ENCODE results near the gene NKAIN2. TPM values are rescaled to one million over a fixed set of nuclear protein-coding genes. Genes with fewer than 3 reads are reported as not detected.

The NKAIN2 gene
- total and polyA plus RNA-seq, 9 of the 15 experiments (the other 6 are each of a cell fraction or from before 2014, with no cell fraction given), result not detected

- DNase-seq (ENCODE audit: extremely low read depth in 1 of 4, low spot score in 3 of 4) (no peak), FAIRE-seq (no peak), ATAC-seq (no peak)
- TF ChIP-seq ATF7 (IDR thresholded peaks at IDR 0.05) (no peak), ZNF217 (CRISPR knock-in tag; IDR thresholded peaks at IDR 0.05) (no peak), ZNF347 (CRISPR knock-in tag; IDR thresholded peaks at IDR 0.05; ENCODE audit: low read depth) (no peak), CBX2 (IDR thresholded peaks at IDR 0.05; ENCODE audit: insufficient read depth, low read length, poor library complexity, severe bottlenecking) (no peak), ZNF184 (CRISPR knock-in tag; IDR thresholded peaks at IDR 0.05) (no peak), E2F3 (CRISPR knock-in tag; IDR thresholded peaks at IDR 0.05) (no peak), ZNF274 (IDR thresholded peaks at IDR 0.05; ENCODE audit: borderline replicate concordance, low read depth, low read length) (no peak), HBP1 (CRISPR knock-in tag; IDR thresholded peaks at IDR 0.05) (no peak), NCOA2 (IDR thresholded peaks at IDR 0.05; ENCODE audit: partially characterized antibody in 2 of 2) (no peak), ZNF696 (CRISPR knock-in tag; conservative IDR thresholded peaks at IDR 0.05) (no peak), GATAD2B (IDR thresholded peaks at IDR 0.05; ENCODE audit: borderline replicate concordance) (no peak)
- H3K36me3 ChIP-seq (ENCODE audit: control insufficient read depth, insufficient read depth, low read length), result no peaks in the 10 kb centered on the region
- no peaks in the 10 kb centered on the region for H3K27me3 ChIP-seq (ENCODE audit: control insufficient read depth in 2 of 2, insufficient read depth in 2 of 2, low read length in 2 of 2)
- H3K4me3 ChIP-seq, result no peak overlapping the region
- no peak overlapping the region for H3K27ac ChIP-seq (ENCODE audit: extremely low read depth, low read depth, low read length)
- CTCF ChIA-PET (ENCODE audit: low intra/inter-chr PET ratio), result no interaction called here
- no peak overlapping the region for H3K9ac ChIP-seq (ENCODE audit: insufficient read depth in 1 of 2, low read depth in 2 of 2, low read length in 2 of 2)
- intact Hi-C loops (cut with micrococcal nuclease) (no loop called here), in situ Hi-C loops (cut with MboI) (no loop called here)
- H4K20me1 ChIP-seq (replicated peaks; ENCODE audit: control insufficient read depth, insufficient read depth, low read length), result no peaks in the 10 kb centered on the region
- no peaks in the 10 kb centered on the region for H3K9me1 ChIP-seq (ENCODE audit: control insufficient read depth, insufficient read depth, low read length)
- POLR2A ChIA-PET, result no interaction called here
- BruUV-seq (replicated peaks), result no TSS peak
- WGBS (ENCODE audit: insufficient coverage, low coverage, missing lambda C conversion rate), result 6% methylated on average over 4 of the region's 4 CpGs
- no peaks in the 10 kb centered on the region for H3K79me2 ChIP-seq (ENCODE audit: control insufficient read depth, insufficient read depth, low read length)
- H3K9me3 ChIP-seq (replicated peaks; ENCODE audit: control insufficient read depth, insufficient read depth, low read depth, low read length), result no peaks in the 10 kb centered on the region
- no peak overlapping the region for H3K4me2 ChIP-seq (ENCODE audit: insufficient read depth, low read length)
- no peaks in the 10 kb centered on the region for H3K4me1 ChIP-seq (replicated peaks in 1 of 2; ENCODE audit: control insufficient read depth in 2 of 2, insufficient read depth in 2 of 2, low read length in 2 of 2)
- H2AFZ ChIP-seq (ENCODE audit: low read depth, low read length), result no peak overlapping the region
Observed at GRCh38 chr6:124753562-124754105, 950.0 kb downstream of the NKAIN2 start.
